H1 (cell line): Measurements from ENCODE around the gene TGFBRAP1. TPM values are rescaled to one million over a fixed set of nuclear protein-coding genes. Genes with fewer than 3 reads are reported as not detected.

ENCODE experiments used
- CTCF ChIA-PET: fragments of 300-600 bp; sonication (Branson Sonifier 250); formaldehyde crosslinking; loops from one replicate; lab custom pipeline; 2021; ENCODE audit not compliant: partially characterized antibody; lab: Charles Lee
- POLR2A ChIA-PET: fragments of 300-600 bp; sonication (Branson Sonifier 250); formaldehyde crosslinking; loops from one replicate; lab custom pipeline; 2021; ENCODE audit warnings: inconsistent platforms; ENCODE audit not compliant: partially characterized antibody; lab: Charles Lee
- DNase-seq, 2 experiments: peaks; one replicate each; pipeline versions ENCODE4 v3.0.0 to v3.0.0-alpha.2; 2010 to 2022; ENCODE audit warnings: low spot score in 2 of 2, low read depth in 1 of 2, mixed read lengths in 1 of 2
- FAIRE-seq: peaks from 2 replicates; lab custom pipeline; 2011; peaks lifted over from hg19 to GRCh38; lab: Jason Lieb, UNC
- H2AFZ ChIP-seq: 2 replicates; pipeline ENCODE4 v1.8.1; 2012; ENCODE audit warnings: low read length, inconsistent platforms
- H2AK5ac ChIP-seq: 2 replicates; pipeline ENCODE4 v1.6.1; 2013; ENCODE audit warnings: low read depth, low read length
- H2BK120ac ChIP-seq: replicated peaks from 2 replicates; pipeline ENCODE3; 2013; ENCODE audit warnings: low read depth, low read length, inconsistent platforms
- H2BK12ac ChIP-seq: 2 replicates; pipeline ENCODE4 v1.6.1; 2013; ENCODE audit warnings: low read depth, low read length
- H2BK15ac ChIP-seq: 2 replicates; pipeline ENCODE4 v1.6.1; 2013; ENCODE audit warnings: low read length
- H2BK20ac ChIP-seq: 2 replicates; pipeline ENCODE4 v1.6.1; 2013; ENCODE audit warnings: low read length
- H2BK5ac ChIP-seq: 2 replicates; pipeline ENCODE4 v1.6.1; 2013; ENCODE audit warnings: low read depth, low read length
- H3K14ac ChIP-seq: 2 replicates; pipeline ENCODE4 v1.6.1; 2013; ENCODE audit warnings: inconsistent platforms; ENCODE audit not compliant: insufficient read length
- H3K18ac ChIP-seq: 2 replicates; pipeline ENCODE4 v1.6.1; 2013; ENCODE audit warnings: low read length; ENCODE audit errors: extremely low read depth
- H3K23ac ChIP-seq: 2 replicates; pipeline ENCODE4 v1.6.1; 2013; ENCODE audit warnings: inconsistent platforms; ENCODE audit not compliant: insufficient read length
- H3K23me2 ChIP-seq: 2 replicates; pipeline ENCODE4 v1.6.1; 2013; ENCODE audit warnings: low read depth, low read length
- H3K27ac ChIP-seq: 2 replicates; pipeline ENCODE4 v1.6.1; 2011; ENCODE audit warnings: low read depth, low read length, inconsistent platforms
- H3K27me3 ChIP-seq, 4 experiments: replicated peaks in 1 of 4; 1 replicate in 1 of 4; 2 replicates in 3 of 4; pipeline versions ENCODE4 v1.6.1 to v1.8.1; 2011 to 2013; ENCODE audit warnings: low read length in 3 of 4, mild to moderate bottlenecking in 3 of 4, inconsistent platforms in 2 of 4, mixed read lengths in 2 of 4, moderate library complexity in 1 of 4; ENCODE audit not compliant: control insufficient read depth in 3 of 4, insufficient read depth in 3 of 4; ENCODE audit errors: extremely low read depth in 1 of 4
- H3K36me3 ChIP-seq, 4 experiments: 2 replicates each; pipeline versions ENCODE4 v1.6.1 to v1.8.1; 2011 to 2013; ENCODE audit warnings: mild to moderate bottlenecking in 4 of 4, low read length in 3 of 4, moderate library complexity in 2 of 4, control low read depth in 1 of 4, inconsistent platforms in 1 of 4; ENCODE audit not compliant: insufficient read depth in 4 of 4, control insufficient read depth in 2 of 4
- H3K4ac ChIP-seq: replicated peaks from 2 replicates; pipeline ENCODE3; 2013; ENCODE audit warnings: low read length, low read depth, mixed read lengths, inconsistent platforms; ENCODE audit not compliant: insufficient read length
- H3K4me1 ChIP-seq, 4 experiments: replicated peaks in 1 of 4; 1 replicate in 1 of 4; 2 replicates in 3 of 4; pipeline versions ENCODE4 v1.6.1 to v1.8.1; 2011 to 2013; ENCODE audit warnings: low read length in 3 of 4, inconsistent platforms in 2 of 4, mixed read lengths in 1 of 4; ENCODE audit not compliant: insufficient read depth in 4 of 4, control insufficient read depth in 3 of 4
- H3K4me2 ChIP-seq, 2 experiments: 2 replicates each; pipeline versions ENCODE4 v1.6.1 to v1.8.1; 2011 to 2013; ENCODE audit warnings: low read depth in 2 of 2, low read length in 2 of 2, control low read depth in 1 of 2, inconsistent platforms in 1 of 2, mild to moderate bottlenecking in 1 of 2; ENCODE audit not compliant: insufficient read depth in 1 of 2
- H3K4me3 ChIP-seq, 4 experiments: fragments of 200-600, 300-600 bp in 1 of 4; sonication (generic), shearing (Covaris generic), sonication (Bioruptor Twin) in 1 of 4; 2 replicates each; pipeline versions ENCODE4 v1.5.1 to v1.8.1; 2011 to 2016; ENCODE audit warnings: low read length in 4 of 4, low read depth in 3 of 4, control low read depth in 2 of 4, inconsistent platforms in 2 of 4, mild to moderate bottlenecking in 2 of 4, mixed read lengths in 1 of 4, moderate library complexity in 1 of 4; ENCODE audit not compliant: insufficient read depth in 2 of 4; ENCODE audit errors: extremely low read depth in 1 of 4
- H3K56ac ChIP-seq: replicated peaks from 2 replicates; pipeline ENCODE3; 2013; ENCODE audit warnings: low read depth, mild to moderate bottlenecking, mixed read lengths, low read length, inconsistent platforms; ENCODE audit not compliant: insufficient read length
- H3K79me1 ChIP-seq: 2 replicates; pipeline ENCODE4 v1.6.1; 2013; ENCODE audit warnings: low read depth, low read length, control low read depth
- H3K79me2 ChIP-seq, 2 experiments: 2 replicates each; pipeline versions ENCODE4 v1.6.1 to v1.8.1; 2012 to 2013; ENCODE audit warnings: low read length in 2 of 2, mild to moderate bottlenecking in 2 of 2, inconsistent platforms in 1 of 2; ENCODE audit not compliant: insufficient read depth in 2 of 2, control insufficient read depth in 1 of 2
- H3K9ac ChIP-seq, 4 experiments: replicated peaks in 1 of 4; 1 replicate in 1 of 4; 2 replicates in 3 of 4; pipeline versions ENCODE4 v1.6.1 to v1.8.1; 2011 to 2013; ENCODE audit warnings: low read depth in 3 of 4, low read length in 3 of 4, control low read depth in 2 of 4, mild to moderate bottlenecking in 2 of 4, moderate library complexity in 2 of 4, inconsistent platforms in 1 of 4; ENCODE audit errors: extremely low read depth in 1 of 4
- H3K9me3 ChIP-seq, 2 experiments: 2 replicates each; pipeline versions ENCODE4 v1.6.1 to v1.8.1; 2012 to 2013; ENCODE audit warnings: mild to moderate bottlenecking in 2 of 2, moderate library complexity in 2 of 2, control low read depth in 1 of 2, inconsistent platforms in 1 of 2, low read depth in 1 of 2, low read length in 1 of 2, mixed read lengths in 1 of 2; ENCODE audit not compliant: insufficient read depth in 2 of 2
- H4K20me1 ChIP-seq, 2 experiments: replicated peaks in 1 of 2; 2 replicates each; pipeline versions ENCODE3 to v1.8.1; 2011 to 2013; ENCODE audit warnings: inconsistent platforms in 2 of 2, low read length in 2 of 2, mild to moderate bottlenecking in 1 of 2; ENCODE audit not compliant: insufficient read depth in 2 of 2, control insufficient read depth in 1 of 2
- H4K5ac ChIP-seq: 2 replicates; pipeline ENCODE4 v1.6.1; 2013; ENCODE audit warnings: low read length, low read depth, mixed read lengths, inconsistent platforms; ENCODE audit not compliant: insufficient read length
- H4K8ac ChIP-seq: 2 replicates; pipeline ENCODE4 v1.8.0; 2013; ENCODE audit warnings: mild to moderate bottlenecking, moderate library complexity, low read length, inconsistent platforms; ENCODE audit not compliant: insufficient read depth; ENCODE audit errors: extremely low read depth
- H4K91ac ChIP-seq: replicated peaks from 2 replicates; pipeline ENCODE3; 2013; ENCODE audit warnings: low read length, mixed read lengths, inconsistent platforms; ENCODE audit not compliant: insufficient read length
- ASH2L ChIP-seq: fragments of 200-600, 300-600 bp; sonication (generic); IDR thresholded peaks from one replicate; pipeline ENCODE4 v1.7.1; 2017; ENCODE audit warnings: low read length
- ATF2 ChIP-seq: IDR thresholded peaks from 2 replicates; pipeline ENCODE4 v1.6.1; 2012; ENCODE audit warnings: low read length, inconsistent platforms
- ATF3 ChIP-seq: IDR thresholded peaks from 2 replicates; pipeline ENCODE4 v1.6.1; 2011; ENCODE audit warnings: low read depth, mild to moderate bottlenecking, low read length; ENCODE audit not compliant: insufficient read depth
- CEBPB ChIP-seq: IDR thresholded peaks from 2 replicates; pipeline ENCODE4 v1.6.1; 2012; ENCODE audit warnings: low read depth, low read length
- EZH2 ChIP-seq: fragments of 200-600 bp; sonication (generic); IDR thresholded peaks from 2 replicates; pipeline ENCODE4 v1.7.1; 2012; ENCODE audit warnings: low read depth, mild to moderate bottlenecking, moderate library complexity, low read length, inconsistent platforms; ENCODE audit not compliant: severe bottlenecking
- HDAC2 ChIP-seq, 2 experiments: fragments of 300-600 bp in 1 of 2; sonication (generic) in 1 of 2; IDR thresholded peaks; 2 replicates each; pipeline ENCODE4 v1.6.1; 2011 to 2012; ENCODE audit warnings: low read depth in 2 of 2, low read length in 2 of 2, mild to moderate bottlenecking in 2 of 2, moderate library complexity in 2 of 2, borderline replicate concordance in 1 of 2, inconsistent platforms in 1 of 2
- KDM1A ChIP-seq: fragments of 200-600, 300-600 bp; sonication (generic); IDR thresholded peaks from 2 replicates; pipeline ENCODE4 v1.7.1; 2016; ENCODE audit warnings: mild to moderate bottlenecking, low read length, borderline replicate concordance
- POLR2A ChIP-seq, 2 experiments: IDR thresholded peaks; 1 replicate in 1 of 2; 2 replicates in 1 of 2; pipeline ENCODE4 v1.6.1; 2011; ENCODE audit warnings: low read depth in 2 of 2, low read length in 2 of 2, mild to moderate bottlenecking in 2 of 2; ENCODE audit errors: control extremely low read depth in 1 of 2
- SP2 ChIP-seq: IDR thresholded peaks from 2 replicates; pipeline ENCODE4 v1.6.1; 2012; ENCODE audit warnings: mild to moderate bottlenecking, low read length, inconsistent platforms
- SRF ChIP-seq: IDR thresholded peaks from 2 replicates; pipeline ENCODE4 v1.6.1; 2011; ENCODE audit warnings: mild to moderate bottlenecking, low read depth, low read length, moderate library complexity
- TBP ChIP-seq: IDR thresholded peaks from 2 replicates; pipeline ENCODE4 v1.6.1; 2011; ENCODE audit warnings: low read depth, low read length, improper control_type of control experiment
- TCF12 ChIP-seq: IDR thresholded peaks from 2 replicates; pipeline ENCODE4 v1.6.1; 2011; ENCODE audit warnings: low read depth, mild to moderate bottlenecking, low read length
- TEAD4 ChIP-seq: IDR thresholded peaks from 2 replicates; pipeline ENCODE4 v1.6.1; 2012; ENCODE audit warnings: low read depth, low read length, inconsistent platforms, mixed read lengths
- WGBS, 2 experiments: shearing (Covaris generic) in 1 of 2; methylation state at CpG; one replicate each; pipeline versions ENCODE4 v1.1.6 to v1.1.7; 2013 to 2015; ENCODE audit warnings: low lambda C conversion rate in 2 of 2, mixed read lengths in 2 of 2, inconsistent platforms in 1 of 2, low coverage in 1 of 2, missing lambda C conversion rate in 1 of 2; ENCODE audit not compliant: insufficient replicate concordance in 2 of 2, insufficient coverage in 1 of 2, insufficient read length in 1 of 2; ENCODE audit errors: extremely low coverage in 1 of 2, missing lambda C conversion rate in 1 of 2; 5-methylcytosine and 5-hydroxymethylcytosine counted together
- polyA plus RNA-seq, 7 experiments: library from polyadenylated mRNA; depleted of rRNA in 3 of 7; stranded (reverse) in 5 of 7; unstranded in 2 of 7; fragments of >200 nt in 5 of 7; fragments of 200-250 nt in 2 of 7; gene quantifications; 1 replicate in 5 of 7; 2 replicates in 1 of 7; 4 replicates in 1 of 7; pipeline versions ENCODE4 v1.2.1 to v1.2.3, GENCODE V29; 2011 to 2013; ENCODE audit warnings: missing spikeins in 2 of 7, mixed read lengths in 2 of 7
- total RNA-seq: library from RNA; stranded (reverse); fragmentation: NEBNext Ultra II Directional; extraction: Animal tissue kit (Norgen Biotek cat#: 25700); gene quantifications from 2 replicates; pipeline ENCODE4 v1.2.1, GENCODE V29; 2021

TGFBRAP1 gene
- total and polyA plus RNA-seq, 2 of the 8 experiments (the other 6 are each of a cell fraction or from before 2014, with no cell fraction given): 11.2 to 20.2 TPM

- Histone ChIP-seq H2BK20ac (no peak overlapping the region), H3K14ac (no peak overlapping the region), H3K36me3 (peaks cover 0 to 15% (median 7%) of the 10 kb centered on the region in 4 experiments; a peak in 6 of 8 replicates), H3K4me2 (no peak overlapping the region), H4K91ac (no peak overlapping the region), H3K4ac (no peak overlapping the region), H3K23me2 (no peaks in the 10 kb centered on the region), H3K27me3 (no peaks in the 10 kb centered on the region), H2BK120ac (no peak overlapping the region), H3K27ac (no peak overlapping the region), H3K18ac (no peak overlapping the region), H3K23ac (no peak overlapping the region), H2AK5ac (no peak overlapping the region), H4K8ac (no peak overlapping the region), H3K4me1 (no peaks in the 10 kb centered on the region), H2BK15ac (no peak overlapping the region), H3K9ac (no peak overlapping the region), H3K9me3 (no peaks in the 10 kb centered on the region), H3K79me2 (no peaks in the 10 kb centered on the region), H2BK12ac (no peak overlapping the region), H4K5ac (no peak overlapping the region), H3K79me1 (no peaks in the 10 kb centered on the region), H4K20me1 (peaks cover 0 to 2% of the 10 kb centered on the region in 2 experiments), H2BK5ac (no peak overlapping the region), H3K4me3 (no peak overlapping the region), H3K56ac (no peak overlapping the region), H2AFZ (no peak overlapping the region)
- 90% methylated on average over 10 of the region's 10 CpGs; no CpG with 5 or more reads in 1 of the 2 experiments for WGBS, 2 experiments
- ChIA-PET CTCF (interaction anchor here (1.0 to 6.6 kb wide), 2 partner anchors 149 to 174 kb away, joined by 4 to 67 read pairs; no protein-coding TSS in a partner anchor), POLR2A (no interaction called here)
- DNase-seq (no peak), FAIRE-seq (no peak)
- TF ChIP-seq TBP (no peak), ASH2L (no peak), TCF12 (no peak), SRF (no peak), KDM1A (no peak), EZH2 (no peak), TEAD4 (no peak), POLR2A (IDR thresholded peaks at IDR 0.05; ENCODE audit: control extremely low read depth in 1 of 2, low read depth in 2 of 2, low read length in 2 of 2) (no peak), CEBPB (no peak), ATF3 (no peak), SP2 (no peak), HDAC2 (IDR thresholded peaks at IDR 0.05; ENCODE audit: borderline replicate concordance in 1 of 2, low read depth in 2 of 2, low read length in 2 of 2) (no peak), ATF2 (no peak)
These were observed 41.6 kb upstream of the TGFBRAP1 start for GRCh38 chr2:105371156-105371555.
